Renal cortical epithelial cell (primary cell): ENCODE data around the gene HOATZ. TPM values are rescaled to one million over a fixed set of nuclear protein-coding genes. Genes with fewer than 3 reads are reported as not detected.

Experiments used
- DNase-seq: peaks from one replicate; pipeline ENCODE4 v3.0.0-alpha.2; 2011; ENCODE audit warnings: low read depth
- total RNA-seq: library from RNA; depleted of rRNA; stranded (reverse); fragments of >200 nt; gene quantifications from 2 replicates; pipeline ENCODE4 v1.2.3, GENCODE V29; 2014

HOATZ gene
- total RNA-seq = not detected in 2 replicates

DNA sequence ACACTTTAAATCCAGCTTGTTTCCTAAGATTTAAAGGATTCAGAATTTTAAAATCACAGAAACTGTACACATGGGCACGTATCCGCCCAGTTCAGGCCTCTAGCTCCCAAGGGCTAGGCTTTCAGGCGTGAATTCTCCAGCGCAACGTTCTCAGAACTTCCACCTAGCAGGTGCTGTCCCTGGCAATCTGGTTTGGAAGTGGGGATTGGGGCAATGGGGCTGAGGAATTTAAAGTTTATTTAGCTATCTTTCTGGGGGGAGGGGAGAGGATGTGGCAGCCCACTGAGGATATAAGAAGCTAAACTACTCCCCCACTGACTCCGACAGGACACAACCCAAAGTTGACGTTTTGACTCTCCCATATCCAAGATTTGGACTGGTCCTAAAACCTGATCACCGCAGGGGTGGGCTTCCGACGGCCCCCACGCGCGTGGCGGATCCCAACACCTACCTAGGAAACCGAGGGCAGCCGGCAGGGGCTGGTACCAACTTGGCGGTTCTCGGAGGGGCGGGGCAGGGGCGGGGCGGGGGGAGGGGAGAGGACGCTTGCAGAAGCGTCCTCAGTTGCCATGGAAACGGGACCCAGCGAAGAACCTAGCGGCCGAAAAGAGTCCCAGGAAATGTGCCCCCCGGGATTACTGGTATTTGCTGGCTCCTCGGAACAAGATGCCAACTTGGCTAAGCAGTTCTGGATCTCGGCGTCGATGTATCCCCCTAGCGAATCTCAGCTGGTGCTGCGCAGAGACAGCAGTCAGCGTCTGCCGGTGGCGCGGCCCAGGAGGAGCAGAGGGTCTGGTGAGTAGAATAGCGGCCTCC lies at the start of gene HOATZ:
HOATZ (plus strand) TSS at position 563 of the 816 bp plus-strand sequence; CDS start at position 570, 7 bp downstream.
- DNase-seq = no peak

DNA sequence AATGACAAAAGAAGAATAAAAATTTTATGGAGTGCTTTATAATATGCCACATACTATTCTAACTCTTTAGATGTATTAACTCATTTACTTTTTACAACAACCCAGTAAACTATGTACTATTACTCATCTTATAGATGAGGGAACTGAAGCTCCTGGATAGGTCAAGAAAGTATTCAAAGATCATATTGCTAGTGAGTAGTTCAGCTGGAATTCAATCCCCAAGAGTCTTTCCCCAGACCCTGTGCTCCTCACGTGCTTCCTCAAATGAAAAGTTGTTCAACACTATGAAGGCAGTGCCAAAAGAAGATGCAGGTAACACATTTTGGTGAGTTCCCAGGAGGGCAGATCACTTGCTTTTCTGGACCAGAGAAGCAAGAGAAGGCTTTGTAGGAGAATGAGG lies 49.2 kb upstream of the HOATZ start:
- no peak for DNase-seq

DNA sequence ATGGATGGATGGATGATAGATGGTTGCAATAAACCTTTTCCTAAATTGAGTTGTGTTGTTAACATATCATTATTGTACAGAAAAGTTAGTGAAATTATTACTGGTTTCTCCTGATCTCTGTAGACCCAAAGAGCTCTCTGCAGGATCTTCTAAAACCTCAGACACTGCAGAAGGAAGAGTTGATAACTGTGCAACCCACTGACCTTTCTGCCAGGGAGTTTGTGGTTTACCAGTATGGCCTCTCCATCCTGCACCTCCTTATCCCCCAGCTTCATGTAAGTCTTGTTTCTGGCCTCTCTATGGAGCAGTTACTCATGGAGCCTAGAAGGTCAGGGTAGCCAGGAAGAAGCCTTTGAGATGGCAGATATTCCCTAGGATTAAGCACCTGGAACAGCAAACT lies 48.0 kb upstream of the HOATZ start:
- DNase-seq = no peak

DNA sequence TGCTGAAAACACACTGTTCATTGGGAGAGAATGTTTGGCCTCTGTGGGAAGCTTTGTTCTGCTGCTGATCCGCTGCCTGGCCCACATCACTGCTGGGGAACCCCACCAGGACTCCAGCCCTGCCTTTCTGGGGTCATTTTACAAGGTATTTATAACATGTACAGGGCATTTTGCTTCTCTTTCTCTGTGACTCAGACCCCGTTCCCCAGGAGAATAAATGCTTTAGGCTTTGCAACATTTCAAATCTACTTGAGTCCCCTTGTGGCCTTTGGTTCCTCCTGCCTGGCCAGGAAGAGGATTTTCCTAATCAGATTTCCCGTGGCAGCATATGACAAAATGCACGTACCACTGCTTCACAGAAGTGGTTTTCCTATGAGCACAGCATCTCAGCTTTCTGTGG lies 45.4 kb upstream of the HOATZ start:
- no peak for DNase-seq

DNA sequence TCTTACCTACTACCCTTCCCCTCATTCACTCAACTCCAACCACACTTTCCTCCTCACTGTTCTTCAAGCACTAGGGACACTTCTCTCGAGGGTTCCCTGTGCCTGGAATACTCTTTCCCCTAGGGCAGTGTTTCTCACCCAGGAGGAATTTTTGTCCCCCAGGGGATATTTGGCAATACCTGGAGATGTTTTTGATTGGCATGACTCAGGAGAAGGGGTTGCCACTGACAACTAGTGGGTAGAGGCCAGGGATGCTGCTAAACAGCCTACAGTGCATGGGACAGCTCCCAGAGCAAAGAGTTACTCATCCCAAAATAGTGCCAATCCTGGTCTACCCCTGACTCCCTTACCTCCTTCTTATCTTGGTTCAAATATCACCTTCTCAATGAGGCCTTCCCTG lies 42.4 kb upstream of the HOATZ start:
- peak; percentile 2 for DNase-seq

DNA sequence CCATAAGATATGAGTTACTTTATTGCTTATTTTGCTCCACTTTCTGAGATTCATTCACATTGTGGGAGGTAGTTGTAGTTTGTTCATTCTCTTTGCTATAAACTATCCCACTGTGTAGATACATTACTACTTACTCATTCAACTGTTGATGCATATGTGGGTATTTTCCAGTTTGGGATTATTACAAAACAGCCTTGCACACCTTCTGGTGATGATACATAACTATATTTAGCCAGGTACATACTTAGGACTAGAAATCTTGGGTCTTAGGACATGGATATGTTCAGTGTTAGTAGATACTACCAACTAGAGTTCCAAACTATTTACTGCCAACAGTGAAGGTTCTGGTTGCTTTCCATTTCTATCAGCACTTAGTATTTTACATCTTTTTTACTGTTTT lies 40.1 kb upstream of the HOATZ start:
- DNase-seq = no peak

DNA sequence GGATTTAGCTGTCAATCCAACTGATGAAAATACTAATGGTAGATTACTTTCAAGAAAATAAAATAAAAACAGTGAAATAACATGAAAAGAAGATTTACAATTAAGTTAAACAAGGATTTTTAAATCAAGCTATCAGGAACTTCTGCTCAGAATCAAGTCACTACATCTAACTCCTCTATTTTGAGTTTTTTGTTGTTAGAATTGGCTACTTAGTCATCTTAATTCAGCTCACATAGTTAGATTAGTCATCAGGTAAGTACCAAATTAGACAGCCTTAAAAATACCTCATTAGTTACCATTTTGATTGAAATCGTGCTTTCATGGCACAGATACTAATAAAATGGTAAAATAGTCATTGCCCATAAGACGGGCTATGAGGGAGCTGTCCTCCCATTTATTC lies 38.2 kb upstream of the HOATZ start:
- peak; percentile 2 for DNase-seq

DNA sequence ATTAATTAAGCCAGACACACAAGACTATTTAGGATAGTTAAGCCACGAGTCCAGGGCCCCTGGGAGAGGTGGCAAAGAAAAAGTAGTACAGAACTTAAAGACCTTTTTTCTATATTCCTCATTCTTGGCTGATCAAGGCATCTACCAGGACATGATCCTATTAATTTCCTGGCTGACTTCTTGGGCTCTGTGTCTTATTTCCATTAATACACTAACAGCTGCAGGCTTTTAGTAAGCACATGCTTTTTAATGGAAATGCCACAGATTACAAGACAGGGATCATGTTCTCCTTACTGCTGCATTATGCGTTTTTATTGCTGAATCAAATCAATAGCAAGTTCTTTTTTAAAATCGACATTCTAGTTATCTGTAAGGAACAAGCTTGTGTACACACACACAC lies 37.6 kb upstream of the HOATZ start:
- no peak for DNase-seq

DNA sequence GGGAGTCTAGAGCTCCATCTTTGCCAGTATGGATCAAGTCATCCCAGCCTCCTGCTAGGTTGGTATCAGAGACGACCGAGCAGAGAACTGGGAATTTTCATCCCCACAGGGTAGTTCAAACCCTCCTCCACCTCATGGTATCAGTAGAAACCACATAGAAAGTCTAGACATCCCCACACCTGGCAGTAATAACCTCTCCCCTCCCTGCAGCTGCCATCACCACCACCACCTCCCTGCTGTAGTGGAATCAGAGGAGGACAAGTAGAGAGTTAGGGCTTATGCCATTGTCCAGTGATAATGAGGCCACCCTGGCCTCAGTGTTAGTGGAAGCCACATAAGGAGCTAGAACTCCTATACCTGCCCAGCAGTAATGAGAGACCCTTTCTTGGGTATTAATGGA lies 36.7 kb upstream of the HOATZ start:
- no peak for DNase-seq

DNA sequence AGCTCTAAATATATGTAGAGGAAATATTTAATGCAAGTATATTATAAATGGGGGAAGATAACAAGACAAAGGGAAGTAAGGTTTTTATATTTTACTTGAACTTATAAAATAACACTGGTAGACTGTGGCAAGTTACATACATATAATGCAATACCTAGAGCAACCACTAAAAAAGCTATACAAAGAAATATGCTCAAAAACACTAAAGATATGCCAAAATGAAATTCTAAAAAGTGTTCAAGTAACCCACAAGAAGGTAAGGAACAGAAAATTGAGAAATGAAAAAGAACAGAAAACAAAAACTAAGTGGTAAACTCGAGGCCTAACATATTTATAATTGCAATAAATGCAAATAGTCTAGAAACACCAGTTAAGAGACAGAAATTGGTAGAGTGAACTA lies 34.9 kb upstream of the HOATZ start:
- DNase-seq = no peak

DNA sequence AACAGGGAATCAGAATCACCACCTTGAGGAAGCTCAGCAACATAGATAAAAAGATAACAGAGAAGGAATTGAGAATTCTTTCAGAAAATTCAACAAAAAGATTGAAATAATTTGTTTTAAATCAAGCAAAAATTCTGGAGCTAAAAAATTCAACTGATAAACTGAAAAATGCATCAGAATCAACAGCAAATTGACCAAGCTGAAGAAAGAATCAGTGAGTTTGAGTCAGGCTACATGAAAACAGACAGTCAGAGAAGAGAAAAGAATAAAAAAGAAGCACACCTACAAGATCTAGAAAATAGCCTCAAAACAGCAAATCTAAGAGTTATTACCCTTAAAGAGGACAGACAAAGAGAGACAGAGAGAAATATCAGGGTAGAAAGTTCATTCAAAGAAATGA lies 31.1 kb upstream of the HOATZ start:
- DNase-seq = peak; percentile 2

DNA sequence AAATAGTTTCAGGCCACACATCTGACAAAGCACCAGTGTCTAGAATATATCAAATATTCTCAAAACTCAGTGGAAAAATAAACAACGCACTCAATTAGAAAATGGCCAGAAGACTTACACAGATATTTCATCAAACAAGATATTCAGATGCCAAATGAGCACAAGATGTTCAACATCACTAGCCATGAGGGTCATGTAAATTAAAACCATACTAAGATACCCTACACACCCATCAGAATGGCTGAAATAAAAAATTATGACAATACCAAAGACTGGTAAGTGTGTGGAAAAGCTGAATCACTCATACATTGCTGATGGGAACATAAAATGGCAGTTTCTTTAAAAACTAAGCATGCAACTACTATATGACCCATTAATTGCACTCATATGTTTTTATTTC lies 24.1 kb upstream of the HOATZ start:
- DNase-seq = no peak

DNA sequence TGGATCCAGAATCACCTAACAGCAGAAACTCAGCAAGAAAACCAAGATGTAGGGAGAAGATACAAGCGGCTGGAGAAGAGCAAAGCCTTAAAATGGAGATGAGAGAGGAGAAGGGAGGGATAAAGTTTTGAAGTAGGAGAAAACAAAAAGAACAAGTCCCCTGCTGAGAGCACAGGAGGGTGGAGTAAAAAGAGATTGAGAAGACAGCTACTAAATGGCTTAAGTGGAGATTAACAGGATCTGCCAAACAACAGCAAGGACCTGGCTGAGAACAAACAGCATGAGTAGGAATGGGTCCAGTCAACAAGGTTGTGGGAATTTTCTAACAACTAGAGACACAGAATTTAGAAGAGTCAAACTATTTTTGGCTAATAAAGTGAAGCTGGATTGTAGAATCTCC lies 20.5 kb upstream of the HOATZ start:
- no peak for DNase-seq

DNA sequence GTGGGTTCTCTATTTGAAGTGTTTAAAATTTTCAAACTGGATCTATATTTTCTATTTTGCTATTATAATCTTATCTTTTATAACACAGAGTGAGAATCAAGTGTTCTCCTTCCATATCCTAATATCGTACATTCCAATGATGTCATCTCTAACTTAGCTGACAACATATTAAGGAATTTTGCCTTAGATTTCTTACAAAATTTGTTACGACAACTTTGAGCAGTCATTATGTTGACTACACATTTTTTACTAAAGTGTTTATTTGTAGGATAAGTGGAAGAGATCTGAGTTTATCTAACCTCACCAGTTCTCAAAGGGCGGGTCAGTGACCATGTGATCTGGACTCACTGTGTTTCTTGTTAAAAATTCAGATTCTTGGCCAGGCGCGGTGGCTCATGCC lies 15.1 kb upstream of the HOATZ start:
- no peak for DNase-seq

DNA sequence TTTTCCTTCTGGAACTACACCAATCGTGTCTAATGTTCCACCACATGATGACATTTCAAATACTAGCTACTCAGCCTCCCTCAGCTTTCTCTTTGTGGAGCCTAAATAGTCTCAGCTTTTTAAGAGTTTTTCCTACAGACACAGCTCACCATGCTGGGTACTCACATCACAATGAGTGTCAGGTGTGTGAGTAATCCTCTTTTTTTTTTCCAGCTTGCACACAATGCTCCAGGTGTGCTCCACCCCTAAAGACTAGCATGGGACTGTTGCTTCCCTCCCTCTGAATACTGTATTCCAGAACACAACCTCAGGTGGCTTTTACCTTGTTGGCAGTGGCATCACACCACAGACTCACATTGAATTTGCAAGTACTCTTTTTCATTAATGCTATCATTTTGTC lies 14.1 kb upstream of the HOATZ start:
- no peak for DNase-seq

DNA sequence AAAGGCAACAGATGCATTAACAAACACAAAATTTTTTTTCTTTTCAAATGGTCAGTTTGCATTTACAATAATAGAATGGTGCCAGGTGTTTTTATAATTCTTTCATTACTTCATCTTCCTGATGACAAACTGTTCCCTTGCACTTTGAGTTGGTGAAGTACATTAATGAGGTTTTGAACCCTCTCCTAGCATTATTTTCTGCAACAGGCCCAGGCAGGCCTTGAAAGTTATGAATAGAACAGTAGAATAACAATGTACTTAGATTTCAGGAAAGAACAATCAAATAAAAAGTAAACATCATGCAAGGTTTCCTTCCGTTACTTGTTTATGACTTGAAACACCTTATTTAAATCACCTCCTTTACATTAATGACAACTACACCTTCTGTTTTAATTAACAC lies 12.0 kb upstream of the HOATZ start:
- DNase-seq = no peak

DNA sequence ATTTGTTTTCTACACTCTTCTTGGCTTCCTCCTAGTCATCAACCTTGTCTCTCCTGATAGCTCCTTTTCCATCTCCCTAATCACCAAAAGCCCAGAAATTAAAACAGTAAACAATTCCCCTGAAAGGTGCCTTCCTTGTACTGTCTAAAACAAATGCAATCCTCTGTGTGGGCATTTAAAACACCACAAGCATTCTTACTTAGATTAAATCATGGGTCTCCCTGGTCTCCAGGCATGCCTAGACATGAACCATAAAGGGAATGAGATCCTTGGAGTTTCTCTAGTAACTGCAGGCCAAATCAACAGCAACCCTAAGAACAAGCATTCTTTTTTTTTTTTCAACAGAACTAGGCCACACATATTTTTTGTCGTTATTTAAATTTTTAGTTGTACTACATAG lies 4.3 kb upstream of the HOATZ start:
- DNase-seq = peak; percentile 3

DNA sequence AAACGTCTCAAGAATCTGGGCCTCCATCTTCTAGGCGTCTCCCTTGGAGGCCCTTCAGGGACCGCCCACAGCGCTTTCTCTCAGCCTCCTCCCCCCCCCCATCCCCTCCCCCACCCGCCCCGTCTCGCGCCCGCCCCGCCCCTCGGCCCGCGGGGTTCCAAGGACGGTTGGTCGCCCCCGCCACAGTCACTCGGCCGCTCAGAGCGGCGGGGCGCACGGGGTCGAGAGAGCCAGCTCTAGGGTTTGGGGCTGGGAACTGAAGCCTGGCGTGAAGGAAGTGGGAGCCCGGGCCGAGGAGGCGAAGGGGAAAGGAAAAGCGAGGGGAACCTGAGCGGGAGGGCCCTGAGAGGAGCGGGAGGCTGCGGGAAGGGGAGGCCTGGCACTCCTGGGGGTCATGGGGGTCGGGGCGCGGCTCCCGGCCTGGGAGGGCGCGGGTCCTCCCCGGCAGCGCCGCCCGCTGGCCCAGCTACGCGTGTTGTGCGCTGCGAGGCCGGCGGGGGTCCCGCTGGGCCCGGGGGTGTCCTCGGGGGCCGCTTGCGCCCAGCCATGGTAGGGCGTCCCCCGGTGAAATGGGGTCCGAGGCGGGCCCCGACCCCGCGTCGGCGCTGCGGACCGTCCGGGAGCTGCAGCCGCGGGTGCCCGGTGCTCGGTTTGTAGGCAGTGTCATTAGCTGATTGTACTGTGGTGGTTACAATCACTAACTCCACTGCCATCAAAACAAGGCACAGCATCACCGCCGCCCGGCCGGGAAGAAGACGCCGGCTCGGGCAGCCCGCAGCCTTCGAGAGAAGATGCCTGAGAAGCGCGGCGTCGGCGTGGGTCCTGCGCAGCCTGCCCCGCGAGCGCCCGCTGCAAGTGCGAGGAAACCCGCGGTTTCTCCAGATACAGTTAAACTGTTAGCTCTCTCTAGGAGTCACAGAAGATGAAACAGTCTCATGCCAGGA lies 2.0 kb upstream of the HOATZ start, which contains the start of gene BTG4:
BTG4 (minus strand) TSS at position 91 of the 944 bp plus-strand sequence. CDS start 13,610 bp downstream, outside the sequence.
- DNase-seq = no peak

DNA sequence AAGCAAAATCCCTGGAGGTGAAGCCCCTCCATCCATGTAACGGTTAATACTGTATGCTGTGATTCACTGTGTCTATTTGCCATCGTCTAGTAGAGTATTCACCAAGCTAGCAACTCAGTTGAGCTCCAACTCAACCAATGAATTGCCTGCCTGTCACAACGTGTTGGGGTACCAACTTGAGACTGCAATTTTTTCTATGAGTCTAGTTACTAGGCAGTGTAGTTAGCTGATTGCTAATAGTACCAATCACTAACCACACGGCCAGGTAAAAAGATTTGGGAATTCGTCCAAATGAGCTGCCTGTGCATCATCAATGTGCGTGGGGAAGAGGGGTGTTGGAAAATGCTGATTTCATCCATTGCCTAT lies 1.4 kb upstream of the HOATZ start:
- no peak for DNase-seq

DNA sequence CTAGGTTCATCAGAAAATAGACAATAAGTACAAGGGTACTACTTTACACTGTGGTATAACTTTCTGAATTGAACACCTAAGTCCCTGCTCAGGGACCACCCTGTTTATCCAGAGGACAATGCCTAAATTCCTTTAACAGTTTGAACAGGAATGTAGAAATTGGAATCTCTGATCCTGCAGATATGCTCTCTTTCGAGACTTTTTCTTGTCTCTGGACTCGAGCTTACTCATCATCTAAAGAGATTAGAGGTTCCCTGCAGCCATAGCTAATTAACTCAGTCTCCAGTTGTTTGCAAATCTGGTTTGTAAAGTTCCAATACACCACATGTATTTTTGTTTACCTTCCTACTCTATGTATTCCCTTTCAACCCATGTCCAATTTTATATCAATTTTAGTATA lies 1.0 kb downstream of the HOATZ start:
- DNase-seq = no peak

DNA sequence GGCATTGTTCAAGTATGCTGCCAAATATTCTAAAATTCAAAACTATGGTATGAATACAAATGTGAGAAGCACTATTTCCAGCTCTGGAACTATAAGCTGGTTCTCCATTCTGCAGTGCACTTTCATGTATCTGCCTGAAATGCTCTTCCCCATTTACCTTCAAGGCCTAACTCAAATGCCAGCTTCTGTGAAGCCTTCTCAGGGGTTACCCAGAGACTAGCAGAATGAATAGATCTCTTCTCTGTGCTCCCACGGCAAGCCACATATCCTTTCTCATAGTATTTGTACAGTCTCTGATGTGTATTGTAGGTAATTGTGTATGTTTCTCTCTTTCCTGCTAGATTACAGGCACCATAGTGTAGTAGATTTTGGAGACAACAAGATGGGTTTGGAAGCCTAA lies 4.1 kb downstream of the HOATZ start:
- DNase-seq = no peak

DNA sequence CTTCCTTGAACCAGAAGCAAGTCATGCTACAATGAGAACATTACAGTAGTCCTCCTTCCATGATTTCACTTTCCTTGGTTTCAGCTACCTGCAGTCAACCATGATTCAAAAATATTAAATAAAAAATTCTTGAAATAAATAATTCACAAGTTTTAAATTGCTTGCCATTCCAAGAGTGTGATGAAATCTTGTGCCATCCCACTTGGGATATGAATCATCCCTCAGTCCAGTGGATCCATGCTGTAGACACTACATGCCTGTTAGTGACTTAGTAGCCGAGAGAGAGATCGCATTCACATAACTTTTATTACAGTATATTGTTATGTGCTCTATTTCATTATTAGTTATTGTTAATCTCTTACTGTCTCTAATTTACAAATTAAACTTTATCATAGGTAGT lies 6.0 kb downstream of the HOATZ start:
- peak; percentile 65 for DNase-seq

DNA sequence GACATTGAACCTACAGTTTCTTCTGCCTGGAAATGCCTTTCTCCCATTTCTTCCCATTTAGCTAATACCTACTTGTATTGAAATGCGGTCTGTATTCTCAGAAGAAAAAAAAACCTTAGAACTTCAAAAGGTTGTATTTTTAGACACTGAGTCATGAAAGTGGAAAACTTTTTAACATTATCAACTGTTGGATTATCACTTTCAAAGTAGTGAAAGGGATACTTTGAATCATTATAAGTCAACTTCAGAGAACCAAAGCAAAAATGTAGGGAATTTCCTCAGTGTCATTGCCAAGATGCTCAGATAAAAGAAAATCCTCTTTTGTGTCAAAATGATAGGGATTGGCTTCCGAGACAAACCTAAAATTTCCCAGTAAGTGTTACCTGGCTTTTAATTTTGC lies 6.6 kb downstream of the HOATZ start:
- DNase-seq = no peak
